SK-N-SH treated with all-trans-retinoic acid at 6 μM for 48 hours (cell line): ENCODE results near the gene SF1.

Experiments used
- ATAC-seq: fragments of 200-7000 bp; cut with Tn5 transposase; 3 replicates; pipeline ENCODE4 v1.9.1; 2020; ENCODE audit warnings: mild to moderate bottlenecking, moderate library complexity
- BACH2 ChIP-seq: fragments of 250-450 bp; sonication (Bioruptor Pico); IDR thresholded peaks from 2 replicates; pipeline ENCODE4 v1.9.0; 2021; ENCODE audit warnings: mild to moderate bottlenecking, borderline replicate concordance
- CSDC2 ChIP-seq: fragments of 250-450 bp; sonication (Bioruptor Pico); IDR thresholded peaks from 2 replicates; pipeline ENCODE4 v1.5.0; 2020; ENCODE audit warnings: mild to moderate bottlenecking, moderate library complexity
- ESRRG ChIP-seq: fragments of 250-450 bp; sonication (Bioruptor Pico); IDR thresholded peaks from 2 replicates; pipeline ENCODE4 v1.6.1; 2021; ENCODE audit warnings: mild to moderate bottlenecking
- GLIS3 ChIP-seq: fragments of 250-450 bp; sonication (Bioruptor Pico); IDR thresholded peaks from 2 replicates; pipeline ENCODE4 v1.5.0; 2020; ENCODE audit warnings: mild to moderate bottlenecking, moderate library complexity
- ISL1 ChIP-seq: fragments of 250-450 bp; sonication (Bioruptor Pico); IDR thresholded peaks from 2 replicates; pipeline ENCODE4 v2.1.2; 2022; ENCODE audit warnings: mild to moderate bottlenecking, moderate library complexity
- OSR1 ChIP-seq: fragments of 250-450 bp; sonication (Bioruptor Pico); IDR thresholded peaks from 2 replicates; pipeline ENCODE4 v1.8.0; 2022; ENCODE audit warnings: moderate library complexity, mild to moderate bottlenecking, inconsistent platforms
- PATZ1 ChIP-seq: fragments of 250-450 bp; sonication (Bioruptor Pico); IDR thresholded peaks from 2 replicates; pipeline ENCODE4 v1.8.0; 2020; ENCODE audit warnings: mild to moderate bottlenecking, moderate library complexity, borderline replicate concordance
- POU6F1 ChIP-seq: fragments of 250-450 bp; sonication (Bioruptor Pico); IDR thresholded peaks from 2 replicates; pipeline ENCODE4 v1.8.0; 2021; ENCODE audit warnings: low read depth, mild to moderate bottlenecking, moderate library complexity, borderline replicate concordance
- PPARA ChIP-seq: fragments of 250-450 bp; sonication (Bioruptor Pico); IDR thresholded peaks from 2 replicates; pipeline ENCODE4 v1.5.0; 2020; ENCODE audit warnings: mild to moderate bottlenecking, borderline replicate concordance
- RARB ChIP-seq: fragments of 250-450 bp; sonication (Bioruptor Pico); IDR thresholded peaks from 2 replicates; pipeline ENCODE4 v1.8.0; 2021; ENCODE audit warnings: mild to moderate bottlenecking, moderate library complexity
- SNAI2 ChIP-seq: fragments of 250-450 bp; sonication (Bioruptor Pico); IDR thresholded peaks from 2 replicates; pipeline ENCODE4 v1.5.0; 2020; ENCODE audit warnings: mild to moderate bottlenecking, moderate library complexity
- TCF4 ChIP-seq: fragments of 250-450 bp; sonication (Bioruptor Pico); IDR thresholded peaks from 2 replicates; pipeline ENCODE4 v1.8.0; 2021; ENCODE audit warnings: mild to moderate bottlenecking, moderate library complexity, borderline replicate concordance
- ZC3H10 ChIP-seq: fragments of 250-450 bp; sonication (Bioruptor Pico); IDR thresholded peaks from 2 replicates; pipeline ENCODE4 v1.5.1; 2021; ENCODE audit warnings: mild to moderate bottlenecking, moderate library complexity
- ZFP3 ChIP-seq: fragments of 250-450 bp; sonication (Bioruptor Pico); IDR thresholded peaks from 2 replicates; pipeline ENCODE4 v1.5.0; 2020; ENCODE audit warnings: mild to moderate bottlenecking, moderate library complexity
- ZFP30 ChIP-seq: fragments of 450-650 bp; formaldehyde crosslinking; IDR thresholded peaks from 2 replicates; pipeline ENCODE4 v1.5.0; 2022; ENCODE audit warnings: mild to moderate bottlenecking, moderate library complexity
- ZNF565 ChIP-seq: fragments of 450-650 bp; formaldehyde crosslinking; conservative IDR thresholded peaks from 2 replicates; pipeline ENCODE4 v1.5.0; 2020; ENCODE audit warnings: low read depth, mild to moderate bottlenecking, moderate library complexity
- TF ChIP-seq, protein P1 (sequence below): fragments of 250-450 bp; sonication (Bioruptor Pico); IDR thresholded peaks from 2 replicates; pipeline ENCODE4 v1.5.1; 2020; ENCODE audit warnings: low read depth, mild to moderate bottlenecking, moderate library complexity
- TF ChIP-seq, protein P2 (sequence below): fragments of 250-450 bp; sonication (Bioruptor Pico); IDR thresholded peaks from 2 replicates; pipeline ENCODE4 v1.5.1; 2021; ENCODE audit warnings: mild to moderate bottlenecking, moderate library complexity
- TF ChIP-seq, protein P3 (sequence below): fragments of 250-450 bp; sonication (Bioruptor Pico); IDR thresholded peaks from 2 replicates; pipeline ENCODE4 v1.5.0; 2020; ENCODE audit warnings: mild to moderate bottlenecking, moderate library complexity

SF1 gene

GRCh38 chr11:64721359-64721699 is 57.0 kb downstream of the SF1 start (continued):
- no peak for TF ChIP-seq PATZ1 (CRISPR knock-in tag)
- no peak for TF ChIP-seq ISL1 (CRISPR knock-in tag)
- TF ChIP-seq ZFP30 (CRISPR knock-in tag) = no peak
- no peak for TF ChIP-seq GLIS3 (CRISPR knock-in tag)

DNA sequence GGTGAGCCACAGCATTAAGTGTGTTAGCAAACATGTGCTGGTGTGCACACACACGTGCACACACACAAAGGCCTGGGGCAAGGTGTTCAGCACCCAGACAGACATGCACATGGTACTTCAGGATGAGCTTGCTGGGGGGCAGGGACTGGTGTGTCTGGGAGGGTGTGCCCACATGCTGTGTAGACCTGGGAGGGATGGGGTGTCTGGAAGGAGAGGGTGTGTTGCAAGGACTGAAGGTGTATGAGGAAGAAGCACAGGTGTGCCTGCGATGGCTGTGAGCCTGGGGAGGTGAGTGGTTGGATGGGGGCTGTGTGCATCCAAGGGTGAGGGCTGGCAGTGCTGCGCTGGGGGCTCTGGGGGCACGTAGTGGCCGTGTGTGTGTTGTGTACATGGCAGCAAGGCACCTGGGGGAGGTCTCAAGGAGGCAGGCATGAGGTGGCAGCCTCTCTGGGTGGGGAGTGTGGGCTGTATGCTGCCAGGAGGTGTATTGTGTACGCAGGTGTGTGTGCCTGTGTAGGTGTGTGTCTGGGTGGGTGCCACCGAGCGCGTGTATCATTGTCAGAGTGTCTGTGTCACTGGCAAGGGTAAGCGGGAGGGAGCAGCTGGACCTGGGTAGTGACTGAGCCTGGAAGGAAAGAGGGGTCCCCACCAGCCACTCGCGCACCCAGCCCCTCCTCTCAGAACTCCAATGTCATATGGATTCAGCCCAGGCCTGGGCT is 57.5 kb downstream of the SF1 start:
- TF ChIP-seq, protein P1, sequence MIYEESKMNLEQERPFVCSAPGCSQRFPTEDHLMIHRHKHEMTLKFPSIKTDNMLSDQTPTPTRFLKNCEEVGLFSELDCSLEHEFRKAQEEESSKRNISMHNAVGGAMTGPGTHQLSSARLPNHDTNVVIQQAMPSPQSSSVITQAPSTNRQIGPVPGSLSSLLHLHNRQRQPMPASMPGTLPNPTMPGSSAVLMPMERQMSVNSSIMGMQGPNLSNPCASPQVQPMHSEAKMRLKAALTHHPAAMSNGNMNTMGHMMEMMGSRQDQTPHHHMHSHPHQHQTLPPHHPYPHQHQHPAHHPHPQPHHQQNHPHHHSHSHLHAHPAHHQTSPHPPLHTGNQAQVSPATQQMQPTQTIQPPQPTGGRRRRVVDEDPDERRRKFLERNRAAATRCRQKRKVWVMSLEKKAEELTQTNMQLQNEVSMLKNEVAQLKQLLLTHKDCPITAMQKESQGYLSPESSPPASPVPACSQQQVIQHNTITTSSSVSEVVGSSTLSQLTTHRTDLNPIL (CRISPR knock-in tag) = no peak
- TF ChIP-seq ZFP30 (CRISPR knock-in tag) (no peak), ZFP3 (no peak), GLIS3 (CRISPR knock-in tag) (no peak), POU6F1 (CRISPR knock-in tag) (no peak), CSDC2 (CRISPR knock-in tag) (no peak), PATZ1 (CRISPR knock-in tag) (no peak), TCF4 (CRISPR knock-in tag) (no peak), OSR1 (CRISPR knock-in tag) (no peak), SNAI2 (no peak), ZNF565 (CRISPR knock-in tag) (no peak), RARB (CRISPR knock-in tag) (no peak), BACH2 (CRISPR knock-in tag) (no peak), ESRRG (no peak)
- TF ChIP-seq, protein P2, sequence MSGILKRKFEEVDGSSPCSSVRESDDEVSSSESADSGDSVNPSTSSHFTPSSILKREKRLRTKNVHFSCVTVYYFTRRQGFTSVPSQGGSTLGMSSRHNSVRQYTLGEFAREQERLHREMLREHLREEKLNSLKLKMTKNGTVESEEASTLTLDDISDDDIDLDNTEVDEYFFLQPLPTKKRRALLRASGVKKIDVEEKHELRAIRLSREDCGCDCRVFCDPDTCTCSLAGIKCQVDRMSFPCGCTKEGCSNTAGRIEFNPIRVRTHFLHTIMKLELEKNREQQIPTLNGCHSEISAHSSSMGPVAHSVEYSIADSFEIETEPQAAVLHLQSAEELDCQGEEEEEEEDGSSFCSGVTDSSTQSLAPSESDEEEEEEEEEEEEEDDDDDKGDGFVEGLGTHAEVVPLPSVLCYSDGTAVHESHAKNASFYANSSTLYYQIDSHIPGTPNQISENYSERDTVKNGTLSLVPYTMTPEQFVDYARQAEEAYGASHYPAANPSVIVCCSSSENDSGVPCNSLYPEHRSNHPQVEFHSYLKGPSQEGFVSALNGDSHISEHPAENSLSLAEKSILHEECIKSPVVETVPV (CRISPR knock-in tag) = no peak
- ATAC-seq = no peak

DNA sequence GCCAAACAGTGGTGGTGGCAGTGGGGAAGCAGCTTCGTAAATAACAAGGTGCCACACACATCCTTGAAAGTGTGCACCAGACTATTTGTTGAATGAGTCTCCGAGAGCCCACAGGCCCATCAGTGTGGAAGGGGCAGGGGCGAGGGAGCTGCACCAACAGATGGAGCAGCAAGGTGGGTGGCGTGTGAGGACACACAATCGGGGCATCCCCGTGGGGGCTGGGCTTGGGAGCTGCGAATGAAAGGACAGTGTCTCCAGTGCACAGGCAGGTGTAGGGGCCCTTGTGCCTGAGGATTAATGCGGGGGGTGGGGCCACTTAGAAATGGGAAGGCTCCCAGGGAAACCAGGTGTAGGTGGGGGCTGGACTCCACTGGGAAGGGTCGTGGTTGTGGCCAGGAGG is 58.2 kb downstream of the SF1 start:
- TF ChIP-seq PATZ1 (CRISPR knock-in tag) (no peak), ZFP30 (CRISPR knock-in tag) (no peak), PPARA (CRISPR knock-in tag) (no peak), ZNF565 (CRISPR knock-in tag) (no peak), CSDC2 (CRISPR knock-in tag) (no peak), ESRRG (no peak), ZC3H10 (CRISPR knock-in tag) (no peak), ZFP3 (no peak)
- TF ChIP-seq, protein P3, sequence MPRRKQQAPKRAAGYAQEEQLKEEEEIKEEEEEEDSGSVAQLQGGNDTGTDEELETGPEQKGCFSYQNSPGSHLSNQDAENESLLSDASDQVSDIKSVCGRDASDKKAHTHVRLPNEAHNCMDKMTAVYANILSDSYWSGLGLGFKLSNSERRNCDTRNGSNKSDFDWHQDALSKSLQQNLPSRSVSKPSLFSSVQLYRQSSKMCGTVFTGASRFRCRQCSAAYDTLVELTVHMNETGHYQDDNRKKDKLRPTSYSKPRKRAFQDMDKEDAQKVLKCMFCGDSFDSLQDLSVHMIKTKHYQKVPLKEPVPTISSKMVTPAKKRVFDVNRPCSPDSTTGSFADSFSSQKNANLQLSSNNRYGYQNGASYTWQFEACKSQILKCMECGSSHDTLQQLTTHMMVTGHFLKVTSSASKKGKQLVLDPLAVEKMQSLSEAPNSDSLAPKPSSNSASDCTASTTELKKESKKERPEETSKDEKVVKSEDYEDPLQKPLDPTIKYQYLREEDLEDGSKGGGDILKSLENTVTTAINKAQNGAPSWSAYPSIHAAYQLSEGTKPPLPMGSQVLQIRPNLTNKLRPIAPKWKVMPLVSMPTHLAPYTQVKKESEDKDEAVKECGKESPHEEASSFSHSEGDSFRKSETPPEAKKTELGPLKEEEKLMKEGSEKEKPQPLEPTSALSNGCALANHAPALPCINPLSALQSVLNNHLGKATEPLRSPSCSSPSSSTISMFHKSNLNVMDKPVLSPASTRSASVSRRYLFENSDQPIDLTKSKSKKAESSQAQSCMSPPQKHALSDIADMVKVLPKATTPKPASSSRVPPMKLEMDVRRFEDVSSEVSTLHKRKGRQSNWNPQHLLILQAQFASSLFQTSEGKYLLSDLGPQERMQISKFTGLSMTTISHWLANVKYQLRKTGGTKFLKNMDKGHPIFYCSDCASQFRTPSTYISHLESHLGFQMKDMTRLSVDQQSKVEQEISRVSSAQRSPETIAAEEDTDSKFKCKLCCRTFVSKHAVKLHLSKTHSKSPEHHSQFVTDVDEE (CRISPR knock-in tag) = no peak
- TF ChIP-seq, protein P2 (CRISPR knock-in tag) = no peak

More for the DNA sequence above, 58.2 kb downstream of the SF1 start:
- no peak for ATAC-seq
